HepG2 (cell line): ENCODE data around the gene TSPAN31. TPM values are rescaled to one million over a fixed set of nuclear protein-coding genes. Genes with fewer than 3 reads are reported as not detected.

Experiments
- ERF ChIP-seq: IDR thresholded peaks from 2 replicates; pipeline ENCODE4 v1.6.1; 2018; ENCODE audit warnings: missing biosample characterization, missing genetic modification reagents
- FLYWCH1 ChIP-seq: sonication (generic); formaldehyde crosslinking; IDR thresholded peaks from 2 replicates; pipeline ENCODE4 v1.8.1; 2023; ENCODE audit warnings: mild to moderate bottlenecking, missing genetic modification reagents
- GATAD1 ChIP-seq: IDR thresholded peaks from 2 replicates; pipeline ENCODE4 v1.6.1; 2016; ENCODE audit warnings: missing genetic modification reagents, missing compliant biosample characterization
- ISX ChIP-seq: sonication (generic); formaldehyde crosslinking; conservative IDR thresholded peaks from 2 replicates; pipeline ENCODE4 v1.5.0; 2020; ENCODE audit warnings: missing genetic modification reagents
- KAT7 ChIP-seq: IDR thresholded peaks from 2 replicates; pipeline ENCODE4 v1.6.1; 2018; ENCODE audit warnings: borderline replicate concordance, missing compliant biosample characterization
- MED1 ChIP-seq: sonication (generic); formaldehyde crosslinking; IDR thresholded peaks from 2 replicates; pipeline ENCODE4 v1.4.0; 2020; ENCODE audit warnings: missing genetic modification reagents
- RELA ChIP-seq: sonication (generic); formaldehyde crosslinking; IDR thresholded peaks from 2 replicates; pipeline ENCODE4 v1.4.0; 2020; ENCODE audit warnings: missing genetic modification reagents
- SMAD3 ChIP-seq: sonication (generic); formaldehyde crosslinking; IDR thresholded peaks from 2 replicates; pipeline ENCODE4 v1.4.0; 2020; ENCODE audit warnings: missing genetic modification reagents
- SOX13 ChIP-seq, 3 experiments: fragments of 450-650 bp in 1 of 3; sonication (generic) in 1 of 3; formaldehyde crosslinking in 1 of 3; IDR thresholded peaks in 2 of 3; conservative IDR thresholded peaks in 1 of 3; 2 replicates each; pipeline versions ENCODE4 v1.5.0 to v1.6.1; 2016 to 2020; ENCODE audit warnings: antibody characterized with exemption in 1 of 3, mild to moderate bottlenecking in 1 of 3, missing compliant biosample characterization in 1 of 3, missing genetic modification reagents in 1 of 3, moderate library complexity in 1 of 3
- THAP11 ChIP-seq: IDR thresholded peaks from 2 replicates; pipeline ENCODE4 v1.6.1; 2016; ENCODE audit warnings: missing biosample characterization, missing genetic modification reagents
- ZNF232 ChIP-seq: sonication (generic); formaldehyde crosslinking; IDR thresholded peaks from 2 replicates; pipeline ENCODE4 v1.4.0; 2020; ENCODE audit warnings: missing genetic modification reagents, borderline replicate concordance
- ZNF253 ChIP-seq: sonication (generic); formaldehyde crosslinking; IDR thresholded peaks from 2 replicates; pipeline ENCODE4 v1.8.0; 2022; ENCODE audit warnings: mild to moderate bottlenecking, missing genetic modification reagents, borderline replicate concordance
- ZNF430 ChIP-seq: sonication (generic); formaldehyde crosslinking; IDR thresholded peaks from 2 replicates; pipeline ENCODE4 v1.9.0; 2021; ENCODE audit warnings: mild to moderate bottlenecking, missing genetic modification reagents
- ZNF605 ChIP-seq: sonication (generic); formaldehyde crosslinking; IDR thresholded peaks from 2 replicates; pipeline ENCODE4 v1.8.0; 2022; ENCODE audit warnings: mild to moderate bottlenecking, missing genetic modification reagents
- polyA plus RNA-seq, 8 experiments: library from polyadenylated mRNA; depleted of rRNA in 3 of 8; stranded (reverse) in 7 of 8; unstranded in 1 of 8; fragments of >200 nt; fragmentation: Illumina TruSeq in 4 of 8; extraction: Trizol in 4 of 8; gene quantifications; 2 replicates each; pipeline versions ENCODE4 v1.2.1 to v1.2.3, GENCODE V29; 2011 to 2016; ENCODE audit warnings: low read depth in 4 of 8, missing spikeins in 1 of 8, mixed read lengths in 1 of 8; ENCODE audit not compliant: insufficient read depth in 1 of 8
- total RNA-seq, 5 experiments: library from RNA; depleted of rRNA; stranded (reverse); fragments of >200 nt; fragmentation: Illumina TruSeq; extraction: Trizol; gene quantifications; 2 replicates each; pipeline ENCODE4 v1.2.3, GENCODE V29; 2016; ENCODE audit warnings: low read depth in 1 of 5
- TF ChIP-seq, protein P1 (sequence below): sonication (generic); formaldehyde crosslinking; IDR thresholded peaks from 2 replicates; pipeline ENCODE4 v1.4.0; 2020; ENCODE audit warnings: missing genetic modification reagents
- TF ChIP-seq, protein P2 (sequence below): sonication (generic); formaldehyde crosslinking; IDR thresholded peaks from 2 replicates; pipeline ENCODE4 v1.4.0; 2020; ENCODE audit warnings: missing genetic modification reagents
- TF ChIP-seq, protein P3 (sequence below): sonication (generic); formaldehyde crosslinking; IDR thresholded peaks from 2 replicates; pipeline ENCODE4 v1.8.0; 2022; ENCODE audit warnings: mild to moderate bottlenecking, missing genetic modification reagents, moderate library complexity
- TF ChIP-seq, protein P4 (sequence below): IDR thresholded peaks from 2 replicates; pipeline ENCODE4 v1.6.1; 2016; ENCODE audit warnings: low read depth, missing genetic modification reagents, missing compliant biosample characterization
- TF ChIP-seq, protein P5 (sequence below): sonication (generic); formaldehyde crosslinking; IDR thresholded peaks from 2 replicates; pipeline ENCODE4 v1.5.0; 2020; ENCODE audit warnings: missing genetic modification reagents

Gene TSPAN31
- total and polyA plus RNA-seq, 2 of the 13 experiments (the other 11 are each of a cell fraction or from before 2014, with no cell fraction given): 10.4 to 24.6 TPM

DNA sequence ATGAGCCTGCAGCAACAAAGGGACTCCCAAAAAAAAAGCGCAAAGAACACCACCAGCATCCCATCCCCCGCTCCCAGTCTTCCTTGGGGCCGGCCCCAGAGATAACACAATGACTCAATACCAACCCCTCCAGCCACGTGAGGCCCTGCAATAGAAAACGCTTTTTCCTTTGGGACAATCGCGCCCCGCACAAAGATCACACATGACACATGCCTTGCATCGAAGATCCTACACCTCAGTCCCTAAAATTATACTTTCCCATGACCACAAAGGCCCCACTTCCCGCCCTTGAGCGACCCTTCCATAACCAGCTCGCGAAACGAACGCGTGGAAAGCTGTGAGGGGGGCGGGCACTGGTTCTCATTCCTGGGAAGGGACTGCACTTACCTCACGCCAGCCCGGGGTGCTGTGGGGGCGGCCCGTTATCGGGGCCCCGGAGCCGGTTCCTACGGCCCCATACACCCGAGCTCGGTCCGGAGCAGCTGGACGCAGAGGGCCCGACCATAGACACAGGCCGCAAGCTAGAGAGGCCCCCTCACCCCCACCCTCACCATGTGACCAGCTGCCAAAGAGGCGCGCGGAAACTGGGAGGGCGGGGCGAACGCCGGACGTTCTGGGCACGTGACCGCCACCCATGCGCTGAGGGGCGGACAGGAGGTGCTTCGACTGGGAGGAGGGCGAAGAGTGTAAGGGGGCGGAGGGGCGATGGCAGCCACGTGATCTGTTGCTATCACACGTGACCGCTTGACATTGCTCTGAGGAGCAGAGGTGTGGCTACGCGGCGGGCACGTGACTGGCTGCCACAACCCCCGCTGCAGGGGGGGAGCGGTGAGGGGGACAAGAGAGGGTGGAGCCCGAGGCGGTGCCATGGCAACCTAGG is 7.2 kb downstream of the TSPAN31 start, which contains the start of gene CDK4 (continued):
- TF ChIP-seq ZNF430 (CRISPR knock-in tag): peak; percentile 94
- TF ChIP-seq ISX (CRISPR knock-in tag): no peak
- peak; percentile 86 for TF ChIP-seq MED1 (CRISPR knock-in tag)
- TF ChIP-seq FLYWCH1 (CRISPR knock-in tag): no peak
- peak; percentile 87 for TF ChIP-seq KAT7
- peak; percentile 84; the same call in 1 of the 2 replicates for TF ChIP-seq ZNF232
- TF ChIP-seq ERF (CRISPR knock-in tag): peak; percentile 92
- TF ChIP-seq ZNF605 (CRISPR knock-in tag): peak; percentile 89
- TF ChIP-seq, protein P1, sequence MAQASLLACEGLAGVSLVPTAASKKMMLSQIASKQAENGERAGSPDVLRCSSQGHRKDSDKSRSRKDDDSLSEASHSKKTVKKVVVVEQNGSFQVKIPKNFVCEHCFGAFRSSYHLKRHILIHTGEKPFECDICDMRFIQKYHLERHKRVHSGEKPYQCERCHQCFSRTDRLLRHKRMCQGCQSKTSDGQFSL: peak; percentile 97
- TF ChIP-seq SOX13 (IDR thresholded peaks at IDR 0.05): peak; percentile 23; the same call in 1 of the 2 replicates
- peak in 1 of 2 experiments; percentile 61; a peak in 1 of 4 replicates for TF ChIP-seq SOX13 (CRISPR knock-in tag; conservative IDR thresholded peaks at IDR 0.05 in 1 of 2, IDR thresholded peaks at IDR 0.05 in 1 of 2)
- TF ChIP-seq SMAD3 (CRISPR knock-in tag): peak; percentile 90
- TF ChIP-seq, protein P2, sequence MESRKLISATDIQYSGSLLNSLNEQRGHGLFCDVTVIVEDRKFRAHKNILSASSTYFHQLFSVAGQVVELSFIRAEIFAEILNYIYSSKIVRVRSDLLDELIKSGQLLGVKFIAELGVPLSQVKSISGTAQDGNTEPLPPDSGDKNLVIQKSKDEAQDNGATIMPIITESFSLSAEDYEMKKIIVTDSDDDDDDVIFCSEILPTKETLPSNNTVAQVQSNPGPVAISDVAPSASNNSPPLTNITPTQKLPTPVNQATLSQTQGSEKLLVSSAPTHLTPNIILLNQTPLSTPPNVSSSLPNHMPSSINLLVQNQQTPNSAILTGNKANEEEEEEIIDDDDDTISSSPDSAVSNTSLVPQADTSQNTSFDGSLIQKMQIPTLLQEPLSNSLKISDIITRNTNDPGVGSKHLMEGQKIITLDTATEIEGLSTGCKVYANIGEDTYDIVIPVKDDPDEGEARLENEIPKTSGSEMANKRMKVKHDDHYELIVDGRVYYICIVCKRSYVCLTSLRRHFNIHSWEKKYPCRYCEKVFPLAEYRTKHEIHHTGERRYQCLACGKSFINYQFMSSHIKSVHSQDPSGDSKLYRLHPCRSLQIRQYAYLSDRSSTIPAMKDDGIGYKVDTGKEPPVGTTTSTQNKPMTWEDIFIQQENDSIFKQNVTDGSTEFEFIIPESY (CRISPR knock-in tag): peak; percentile 64; the same call in 1 of the 2 replicates
- TF ChIP-seq GATAD1 (CRISPR knock-in tag): peak; percentile 93
- peak; percentile 83 for TF ChIP-seq RELA (CRISPR knock-in tag)
- TF ChIP-seq, protein P3, sequence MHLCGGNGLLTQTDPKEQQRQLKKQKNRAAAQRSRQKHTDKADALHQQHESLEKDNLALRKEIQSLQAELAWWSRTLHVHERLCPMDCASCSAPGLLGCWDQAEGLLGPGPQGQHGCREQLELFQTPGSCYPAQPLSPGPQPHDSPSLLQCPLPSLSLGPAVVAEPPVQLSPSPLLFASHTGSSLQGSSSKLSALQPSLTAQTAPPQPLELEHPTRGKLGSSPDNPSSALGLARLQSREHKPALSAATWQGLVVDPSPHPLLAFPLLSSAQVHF: peak; percentile 77; the same call in 1 of the 2 replicates
- TF ChIP-seq, protein P4, sequence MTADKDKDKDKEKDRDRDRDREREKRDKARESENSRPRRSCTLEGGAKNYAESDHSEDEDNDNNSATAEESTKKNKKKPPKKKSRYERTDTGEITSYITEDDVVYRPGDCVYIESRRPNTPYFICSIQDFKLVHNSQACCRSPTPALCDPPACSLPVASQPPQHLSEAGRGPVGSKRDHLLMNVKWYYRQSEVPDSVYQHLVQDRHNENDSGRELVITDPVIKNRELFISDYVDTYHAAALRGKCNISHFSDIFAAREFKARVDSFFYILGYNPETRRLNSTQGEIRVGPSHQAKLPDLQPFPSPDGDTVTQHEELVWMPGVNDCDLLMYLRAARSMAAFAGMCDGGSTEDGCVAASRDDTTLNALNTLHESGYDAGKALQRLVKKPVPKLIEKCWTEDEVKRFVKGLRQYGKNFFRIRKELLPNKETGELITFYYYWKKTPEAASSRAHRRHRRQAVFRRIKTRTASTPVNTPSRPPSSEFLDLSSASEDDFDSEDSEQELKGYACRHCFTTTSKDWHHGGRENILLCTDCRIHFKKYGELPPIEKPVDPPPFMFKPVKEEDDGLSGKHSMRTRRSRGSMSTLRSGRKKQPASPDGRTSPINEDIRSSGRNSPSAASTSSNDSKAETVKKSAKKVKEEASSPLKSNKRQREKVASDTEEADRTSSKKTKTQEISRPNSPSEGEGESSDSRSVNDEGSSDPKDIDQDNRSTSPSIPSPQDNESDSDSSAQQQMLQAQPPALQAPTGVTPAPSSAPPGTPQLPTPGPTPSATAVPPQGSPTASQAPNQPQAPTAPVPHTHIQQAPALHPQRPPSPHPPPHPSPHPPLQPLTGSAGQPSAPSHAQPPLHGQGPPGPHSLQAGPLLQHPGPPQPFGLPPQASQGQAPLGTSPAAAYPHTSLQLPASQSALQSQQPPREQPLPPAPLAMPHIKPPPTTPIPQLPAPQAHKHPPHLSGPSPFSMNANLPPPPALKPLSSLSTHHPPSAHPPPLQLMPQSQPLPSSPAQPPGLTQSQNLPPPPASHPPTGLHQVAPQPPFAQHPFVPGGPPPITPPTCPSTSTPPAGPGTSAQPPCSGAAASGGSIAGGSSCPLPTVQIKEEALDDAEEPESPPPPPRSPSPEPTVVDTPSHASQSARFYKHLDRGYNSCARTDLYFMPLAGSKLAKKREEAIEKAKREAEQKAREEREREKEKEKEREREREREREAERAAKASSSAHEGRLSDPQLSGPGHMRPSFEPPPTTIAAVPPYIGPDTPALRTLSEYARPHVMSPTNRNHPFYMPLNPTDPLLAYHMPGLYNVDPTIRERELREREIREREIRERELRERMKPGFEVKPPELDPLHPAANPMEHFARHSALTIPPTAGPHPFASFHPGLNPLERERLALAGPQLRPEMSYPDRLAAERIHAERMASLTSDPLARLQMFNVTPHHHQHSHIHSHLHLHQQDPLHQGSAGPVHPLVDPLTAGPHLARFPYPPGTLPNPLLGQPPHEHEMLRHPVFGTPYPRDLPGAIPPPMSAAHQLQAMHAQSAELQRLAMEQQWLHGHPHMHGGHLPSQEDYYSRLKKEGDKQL (CRISPR knock-in tag): peak; percentile 77; the same call in 1 of the 2 replicates
- TF ChIP-seq ZNF253 (CRISPR knock-in tag): no peak
- TF ChIP-seq THAP11 (CRISPR knock-in tag): peak; percentile 92
- TF ChIP-seq, protein P5, sequence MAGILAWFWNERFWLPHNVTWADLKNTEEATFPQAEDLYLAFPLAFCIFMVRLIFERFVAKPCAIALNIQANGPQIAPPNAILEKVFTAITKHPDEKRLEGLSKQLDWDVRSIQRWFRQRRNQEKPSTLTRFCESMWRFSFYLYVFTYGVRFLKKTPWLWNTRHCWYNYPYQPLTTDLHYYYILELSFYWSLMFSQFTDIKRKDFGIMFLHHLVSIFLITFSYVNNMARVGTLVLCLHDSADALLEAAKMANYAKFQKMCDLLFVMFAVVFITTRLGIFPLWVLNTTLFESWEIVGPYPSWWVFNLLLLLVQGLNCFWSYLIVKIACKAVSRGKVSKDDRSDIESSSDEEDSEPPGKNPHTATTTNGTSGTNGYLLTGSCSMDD: 0 out of 2 replicates have a peak, but pooled peaks have one; percentile 58
